ENCODE data around the gene SEC24A. TPM values are rescaled to one million over a fixed set of nuclear protein-coding genes. Genes with fewer than 3 reads are reported as not detected.

Gene SEC24A
- total and polyA plus RNA-seq, 2 experiments from 2014 or later: 19.7 to 41.7 TPM

DNA sequence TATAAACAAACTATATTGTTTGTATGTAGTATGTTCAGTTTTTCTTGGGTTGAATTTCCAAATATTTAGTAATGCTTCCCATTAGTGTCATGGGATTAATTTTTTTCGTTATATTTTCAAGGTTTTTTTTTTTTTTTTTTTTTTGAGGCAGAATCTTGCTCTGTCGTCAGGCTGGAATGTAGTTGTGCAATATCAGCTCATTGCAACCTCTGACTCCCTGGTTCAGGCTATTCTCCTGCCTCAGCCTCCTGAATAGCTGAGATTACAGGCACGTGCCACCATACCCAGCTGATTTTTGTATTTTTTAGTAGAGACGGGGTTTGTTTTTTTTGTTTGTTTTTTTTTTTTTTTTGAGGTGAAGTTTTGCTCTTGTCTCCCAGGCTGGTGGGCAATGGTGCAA lies 120.6 kb downstream of the SEC24A start:
- 0 out of 2 replicates have a peak, but pooled peaks cover 5% of the 10 kb centered on the region for H3F3A ChIP-seq (ENCODE audit: insufficient read depth)
- peaks cover 26% of the 10 kb centered on the region for H3K79me2 ChIP-seq (ENCODE audit: insufficient read depth)
- WGBS, 2 experiments (ENCODE audit: low coverage in 1 of 2, low lambda C conversion rate in 2 of 2, missing lambda C conversion rate in 2 of 2): 55 to 64% methylated on average over 4 of the region's 4 CpGs
- no peaks in the 10 kb centered on the region for H3K4me1 ChIP-seq (ENCODE audit: insufficient read depth)
- no peak overlapping the region for H3K4me3 ChIP-seq
- no peaks in the 10 kb centered on the region for H4K20me1 ChIP-seq (ENCODE audit: insufficient read depth)
- peaks cover 62% of the 10 kb centered on the region for H3K36me3 ChIP-seq (ENCODE audit: low read depth)
- H3K4me2 ChIP-seq (ENCODE audit: unreplicated experiment): no peak overlapping the region
- no peak overlapping the region for H3K9ac ChIP-seq
- in situ Hi-C loops (cut with MboI): no loop called here
- DNase-seq: peak; percentile 56
- no peaks in the 10 kb centered on the region for H3K27me3 ChIP-seq (replicated peaks; ENCODE audit: insufficient read depth)
- H2AFZ ChIP-seq: no peak overlapping the region
- no peak overlapping the region for H3K27ac ChIP-seq
- H3K9me3 ChIP-seq (ENCODE audit: low read depth): no peaks in the 10 kb centered on the region
- no peak for TF ChIP-seq EZH2phosphoT487 (IDR thresholded peaks at IDR 0.05; ENCODE audit: insufficient read depth, low read depth)
- no peak for TF ChIP-seq EZH2 (IDR thresholded peaks at IDR 0.05; ENCODE audit: insufficient read depth, poor library complexity, severe bottlenecking)
- H3K9me2 ChIP-seq (ENCODE audit: insufficient read depth): no peaks in the 10 kb centered on the region

DNA sequence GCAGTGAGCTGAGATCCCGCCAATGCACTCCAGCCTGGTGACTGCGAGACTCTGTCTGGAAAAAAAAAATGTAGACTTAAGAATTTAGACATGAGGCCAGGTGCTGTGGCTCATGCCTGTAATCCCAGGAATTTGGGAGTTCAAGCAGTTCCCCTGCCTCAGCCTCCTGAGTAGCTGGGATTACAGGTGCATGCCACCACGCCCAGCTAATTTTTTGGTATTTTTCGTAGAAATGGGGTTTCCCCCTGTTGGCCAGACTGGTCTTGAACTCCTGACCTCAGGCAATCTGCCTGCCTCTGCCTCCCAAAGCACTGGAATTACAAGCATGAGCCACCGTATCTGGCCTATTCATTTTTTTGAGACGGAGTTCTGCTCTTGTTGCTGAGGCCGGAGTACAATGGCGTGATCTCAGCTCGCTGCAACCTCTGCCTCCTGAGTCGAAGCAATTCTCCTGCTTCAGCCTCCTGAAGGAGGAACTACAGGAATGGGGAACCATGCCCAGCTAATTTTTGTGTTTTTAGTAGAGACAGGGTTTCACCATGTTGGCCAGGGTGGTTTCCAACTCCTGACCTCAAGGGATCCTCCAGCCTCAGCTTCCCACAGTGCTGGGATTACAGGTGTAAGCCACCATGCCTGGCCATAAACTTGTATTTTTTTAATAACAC lies 124.0 kb downstream of the SEC24A start:
- in situ Hi-C loops (cut with MboI): no loop called here
- Histone ChIP-seq H3K79me2 (ENCODE audit: insufficient read depth) (peaks cover 6% of the 10 kb centered on the region; the same call in 1 of the 2 replicates), H2AFZ (no peak overlapping the region), H3K9ac (no peak overlapping the region), H4K20me1 (ENCODE audit: insufficient read depth) (no peaks in the 10 kb centered on the region), H3K9me2 (ENCODE audit: insufficient read depth) (no peaks in the 10 kb centered on the region), H3F3A (ENCODE audit: insufficient read depth) (0 out of 2 replicates have a peak, but pooled peaks cover 5% of the 10 kb centered on the region), H3K4me2 (ENCODE audit: unreplicated experiment) (no peak overlapping the region), H3K36me3 (ENCODE audit: low read depth) (peaks cover 77% of the 10 kb centered on the region), H3K4me1 (ENCODE audit: insufficient read depth) (no peaks in the 10 kb centered on the region), H3K4me3 (no peak overlapping the region), H3K27me3 (replicated peaks; ENCODE audit: insufficient read depth) (no peaks in the 10 kb centered on the region), H3K9me3 (ENCODE audit: low read depth) (no peaks in the 10 kb centered on the region), H3K27ac (no peak overlapping the region)
- 94 to 95% methylated on average over 10 of the region's 10 CpGs for WGBS, 2 experiments (ENCODE audit: low coverage in 1 of 2, low lambda C conversion rate in 2 of 2, missing lambda C conversion rate in 2 of 2)
- DNase-seq: no peak
- TF ChIP-seq EZH2phosphoT487 (IDR thresholded peaks at IDR 0.05; ENCODE audit: insufficient read depth, low read depth): no peak
- no peak for TF ChIP-seq EZH2 (IDR thresholded peaks at IDR 0.05; ENCODE audit: insufficient read depth, poor library complexity, severe bottlenecking)

DNA sequence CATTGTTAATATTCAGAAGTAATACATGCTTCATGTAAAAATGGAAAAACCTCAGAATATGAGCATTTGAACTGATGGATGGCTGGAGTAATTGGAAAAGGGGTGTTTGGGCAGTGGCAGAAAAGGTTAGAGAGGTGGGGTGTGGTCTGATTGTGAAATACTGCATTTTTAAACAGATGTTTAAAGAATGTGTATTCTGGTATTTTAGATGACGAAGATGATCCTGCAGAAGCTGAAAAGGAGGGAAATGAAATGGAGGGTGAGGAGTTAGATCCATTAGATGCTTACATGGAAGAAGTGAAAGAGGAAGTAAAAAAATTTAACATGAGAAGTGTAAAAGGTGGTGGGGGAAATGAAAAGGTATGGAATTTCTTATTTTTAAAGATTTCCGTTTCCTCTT lies 128.8 kb downstream of the SEC24A start:
- peaks cover 67% of the 10 kb centered on the region for H3K36me3 ChIP-seq (ENCODE audit: low read depth)
- 0 out of 2 replicates have a peak, but pooled peaks cover 4% of the 10 kb centered on the region for H3K79me2 ChIP-seq (ENCODE audit: insufficient read depth)
- H3K9me2 ChIP-seq (ENCODE audit: insufficient read depth): no peaks in the 10 kb centered on the region
- no peaks in the 10 kb centered on the region for H3K9me3 ChIP-seq (ENCODE audit: low read depth)
- H4K20me1 ChIP-seq (ENCODE audit: insufficient read depth): no peaks in the 10 kb centered on the region
- DNase-seq: no peak
- in situ Hi-C loops (cut with MboI): no loop called here
- H3K27ac ChIP-seq: no peak overlapping the region
- H3K27me3 ChIP-seq (replicated peaks; ENCODE audit: insufficient read depth): no peaks in the 10 kb centered on the region
- H3K4me2 ChIP-seq (ENCODE audit: unreplicated experiment): no peak overlapping the region
- 0 out of 2 replicates have a peak, but pooled peaks cover 5% of the 10 kb centered on the region for H3F3A ChIP-seq (ENCODE audit: insufficient read depth)
- WGBS, 2 experiments (ENCODE audit: low coverage in 1 of 2, low lambda C conversion rate in 2 of 2, missing lambda C conversion rate in 2 of 2): 94 to 95% methylated on average over 2 of the region's 2 CpGs
- no peak overlapping the region for H3K4me3 ChIP-seq
- H2AFZ ChIP-seq: no peak overlapping the region
- H3K4me1 ChIP-seq (ENCODE audit: insufficient read depth): no peaks in the 10 kb centered on the region
- no peak overlapping the region for H3K9ac ChIP-seq
- TF ChIP-seq EZH2phosphoT487 (IDR thresholded peaks at IDR 0.05; ENCODE audit: insufficient read depth, low read depth): no peak

Small RNAs within 50 kb of the gene (small RNA-seq; reads per million reads assigned to genes)
- gene RNU6-1164P (ENCODE audit: low read depth, low replicate concordance) (not detected), gene RNU6-1311P (ENCODE audit: low read depth, low replicate concordance) (not detected), gene RNU6-757P (ENCODE audit: low read depth, low replicate concordance) (not detected)

Other genes with a start within 250 kb of the SEC24A start
- gene CDKN2AIPNL, start 236.9 kb upstream of the SEC24A start, total RNA-seq (2014; rRNA removed; shearing (Covaris generic)): 22.1 and 26.0 TPM in 2 replicates
- 36.1 and 39.9 TPM in 2 replicates for gene CDKN2AIPNL, start 236.9 kb upstream of the SEC24A start, polyA plus RNA-seq (2016; fragmentation: Nextera tagmentation; extraction: Ambion mirVana)
- 18.0 and 20.9 TPM in 2 replicates for gene JADE2, start 123.1 kb upstream of the SEC24A start, total RNA-seq (2014; rRNA removed; shearing (Covaris generic))
- 7.1 and 8.0 TPM in 2 replicates for gene JADE2, start 123.1 kb upstream of the SEC24A start, polyA plus RNA-seq (2016; fragmentation: Nextera tagmentation; extraction: Ambion mirVana)
- gene SAR1B, start 16.0 kb upstream of the SEC24A start, total RNA-seq (2014; rRNA removed; shearing (Covaris generic)): 40.7 and 57.2 TPM in 2 replicates
- 87.4 and 89.2 TPM in 2 replicates for gene SAR1B, start 16.0 kb upstream of the SEC24A start, polyA plus RNA-seq (2016; fragmentation: Nextera tagmentation; extraction: Ambion mirVana)
- 26.2 and 35.3 TPM in 2 replicates for gene CAMLG, start 89.8 kb downstream of the SEC24A start, total RNA-seq (2014; rRNA removed; shearing (Covaris generic))
- gene CAMLG, start 89.8 kb downstream of the SEC24A start, polyA plus RNA-seq (2016; fragmentation: Nextera tagmentation; extraction: Ambion mirVana): 42.2 and 45.0 TPM in 2 replicates
- 16.9 and 21.4 TPM in 2 replicates for gene DDX46, start 110.0 kb downstream of the SEC24A start, total RNA-seq (2014; rRNA removed; shearing (Covaris generic))
- 15.4 and 19.6 TPM in 2 replicates for gene DDX46, start 110.0 kb downstream of the SEC24A start, polyA plus RNA-seq (2016; fragmentation: Nextera tagmentation; extraction: Ambion mirVana)
- 41.2 and 41.4 TPM in 2 replicates for gene C5orf24, start 197.2 kb downstream of the SEC24A start, total RNA-seq (2014; rRNA removed; shearing (Covaris generic))
- gene C5orf24, start 197.2 kb downstream of the SEC24A start, polyA plus RNA-seq (2016; fragmentation: Nextera tagmentation; extraction: Ambion mirVana): 34.0 and 36.4 TPM in 2 replicates
- 112 and 170 TPM in 2 replicates for gene TXNDC15, start 225.6 kb downstream of the SEC24A start, total RNA-seq (2014; rRNA removed; shearing (Covaris generic))
- 102 and 103 TPM in 2 replicates for gene TXNDC15, start 225.6 kb downstream of the SEC24A start, polyA plus RNA-seq (2016; fragmentation: Nextera tagmentation; extraction: Ambion mirVana)